ENCODE data around the gene EXOC6.

EXOC6 gene

DNA sequence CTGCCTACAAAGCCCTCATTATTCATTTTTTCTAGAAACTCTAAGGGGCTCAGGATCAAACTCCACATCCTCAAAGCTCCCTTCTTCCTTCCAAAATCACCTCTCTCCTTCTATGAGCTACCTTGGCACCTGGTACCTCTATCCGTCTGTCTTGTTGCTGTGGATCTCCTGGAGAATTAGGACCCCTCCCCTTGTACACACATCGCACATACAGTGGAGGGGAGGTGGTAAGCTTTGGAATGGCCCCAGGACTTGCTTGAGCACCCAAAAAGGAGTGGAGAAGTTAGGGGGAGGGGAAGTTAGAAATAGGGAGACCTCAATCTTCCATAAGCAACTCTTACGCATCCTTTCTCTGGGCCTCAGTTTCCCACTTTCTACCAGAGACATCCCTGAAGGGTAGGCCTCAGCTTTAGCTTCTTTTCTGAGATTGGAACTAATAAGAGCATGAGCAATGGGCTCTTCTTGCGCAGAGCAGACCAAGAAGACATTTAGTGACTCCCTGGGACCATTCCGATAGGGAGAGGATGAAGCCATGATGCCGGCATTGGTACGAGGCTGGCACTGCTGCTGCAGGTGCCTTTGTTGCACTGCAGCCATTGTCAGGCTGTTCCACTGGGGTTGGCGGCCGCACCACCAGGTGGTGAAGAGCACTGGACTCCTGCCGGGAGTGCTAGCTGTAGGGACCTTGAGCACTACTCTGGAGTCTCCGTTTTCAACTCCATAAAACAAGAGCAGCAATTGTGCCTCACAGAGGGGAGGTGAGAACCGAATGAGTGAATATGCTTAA, 216.7 kb downstream of the EXOC6 start:
- DNase-seq (ENCODE audit: low read depth in 3 of 3): no peak

DNA sequence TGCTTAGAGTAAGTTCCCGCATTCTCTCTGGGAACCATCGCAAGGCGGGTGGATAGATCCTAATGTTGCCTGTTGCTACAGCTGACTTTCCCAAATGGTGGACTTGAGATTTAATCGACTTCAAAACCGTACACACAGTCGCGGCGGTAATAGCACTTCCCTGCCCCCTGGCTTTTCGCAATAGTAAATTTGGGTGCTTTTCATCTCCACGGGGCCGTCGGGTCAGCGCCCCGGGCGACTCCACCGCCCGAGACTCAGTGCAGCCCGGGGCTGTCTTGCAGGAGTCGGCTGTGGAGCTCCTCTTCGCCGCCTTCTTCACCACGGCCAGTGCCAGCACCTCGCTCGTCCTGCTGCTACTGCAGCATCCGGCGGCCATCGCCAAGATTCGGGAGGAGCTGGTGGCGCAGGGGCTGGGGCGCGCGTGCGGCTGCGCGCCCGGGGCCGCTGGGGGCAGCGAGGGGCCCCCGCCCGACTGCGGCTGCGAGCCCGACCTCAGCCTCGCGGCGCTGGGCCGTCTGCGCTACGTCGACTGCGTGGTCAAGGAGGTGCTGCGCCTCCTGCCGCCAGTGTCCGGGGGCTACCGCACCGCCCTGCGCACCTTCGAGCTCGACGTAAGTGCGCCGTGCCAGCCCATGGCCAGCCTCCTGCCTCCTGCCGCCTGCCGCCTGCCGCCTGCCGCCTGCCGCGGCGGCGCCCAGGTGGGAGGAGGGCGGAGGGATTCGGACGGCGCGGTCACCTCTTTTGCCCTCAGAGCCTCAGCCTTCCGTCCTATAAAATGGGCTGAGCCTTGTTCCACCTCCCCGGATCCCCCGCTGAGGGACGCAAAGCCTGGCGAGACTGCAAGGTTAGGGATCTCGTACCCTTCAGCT, 217.6 kb downstream of the EXOC6 start:
- no peak for DNase-seq (ENCODE audit: low read depth in 3 of 3)

DNA sequence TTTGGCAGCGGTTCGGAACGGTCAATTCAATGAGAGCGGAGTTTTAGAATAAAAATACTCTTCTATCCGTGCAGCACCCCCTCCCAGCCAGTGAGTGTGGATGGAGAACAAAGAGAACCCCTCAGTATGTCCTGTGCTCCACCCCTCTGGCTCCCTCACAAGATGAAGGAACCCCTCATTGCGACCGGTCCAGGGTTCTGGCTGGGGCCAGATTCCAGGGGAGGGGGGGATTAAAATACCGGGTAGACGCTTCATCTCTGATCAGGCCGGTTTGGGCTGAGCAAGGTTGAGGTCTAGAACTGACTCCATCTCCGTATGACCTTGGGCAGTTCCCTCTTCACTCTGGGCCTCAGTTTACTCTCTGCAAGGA, 218.2 kb downstream of the EXOC6 start:
- DNase-seq (ENCODE audit: low read depth in 3 of 3): no peak

DNA sequence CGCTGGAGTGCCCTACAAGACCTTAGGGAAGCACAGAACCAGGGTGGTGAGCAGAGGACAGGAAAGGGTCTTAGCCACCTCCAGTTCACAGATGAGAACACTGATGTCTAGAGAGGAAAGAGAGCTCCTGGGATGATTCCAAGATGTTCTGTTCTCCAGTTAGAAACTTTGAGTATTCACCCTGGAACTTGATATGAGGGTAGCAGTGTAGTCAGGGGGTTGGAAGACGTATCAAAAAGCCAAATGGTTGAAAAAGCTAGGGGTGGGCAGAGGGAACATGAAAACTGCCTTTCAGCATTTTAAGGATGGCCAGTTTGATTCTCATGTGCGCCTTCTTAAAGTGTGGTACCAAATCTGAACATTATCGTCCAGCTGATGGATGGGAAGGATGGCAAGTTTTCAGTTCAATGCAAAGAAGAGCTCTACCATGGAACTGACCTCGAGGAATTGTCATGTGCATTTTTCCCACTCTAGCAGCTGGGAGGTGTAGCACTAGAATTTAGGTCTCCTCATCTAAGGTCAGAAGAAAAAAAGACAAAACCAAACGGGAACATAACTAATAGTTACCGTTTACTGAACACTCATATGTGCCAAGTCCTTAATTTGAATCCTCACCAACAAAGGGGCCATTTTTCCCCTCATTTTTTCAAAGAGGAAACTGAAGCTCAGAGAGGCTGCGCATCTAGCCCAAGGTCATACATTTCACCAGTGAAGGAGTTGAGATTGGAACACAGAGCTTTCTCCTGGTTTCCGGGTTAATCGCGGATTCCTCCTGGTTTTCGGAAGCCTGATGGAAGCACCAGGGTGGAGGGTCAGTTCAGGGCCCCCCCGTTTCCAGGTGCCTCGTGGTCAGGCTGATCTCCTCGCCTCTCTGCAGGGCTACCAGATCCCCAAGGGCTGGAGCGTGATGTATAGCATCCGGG, 219.4 kb downstream of the EXOC6 start:
- DNase-seq (ENCODE audit: low read depth in 3 of 3): no peak

DNA sequence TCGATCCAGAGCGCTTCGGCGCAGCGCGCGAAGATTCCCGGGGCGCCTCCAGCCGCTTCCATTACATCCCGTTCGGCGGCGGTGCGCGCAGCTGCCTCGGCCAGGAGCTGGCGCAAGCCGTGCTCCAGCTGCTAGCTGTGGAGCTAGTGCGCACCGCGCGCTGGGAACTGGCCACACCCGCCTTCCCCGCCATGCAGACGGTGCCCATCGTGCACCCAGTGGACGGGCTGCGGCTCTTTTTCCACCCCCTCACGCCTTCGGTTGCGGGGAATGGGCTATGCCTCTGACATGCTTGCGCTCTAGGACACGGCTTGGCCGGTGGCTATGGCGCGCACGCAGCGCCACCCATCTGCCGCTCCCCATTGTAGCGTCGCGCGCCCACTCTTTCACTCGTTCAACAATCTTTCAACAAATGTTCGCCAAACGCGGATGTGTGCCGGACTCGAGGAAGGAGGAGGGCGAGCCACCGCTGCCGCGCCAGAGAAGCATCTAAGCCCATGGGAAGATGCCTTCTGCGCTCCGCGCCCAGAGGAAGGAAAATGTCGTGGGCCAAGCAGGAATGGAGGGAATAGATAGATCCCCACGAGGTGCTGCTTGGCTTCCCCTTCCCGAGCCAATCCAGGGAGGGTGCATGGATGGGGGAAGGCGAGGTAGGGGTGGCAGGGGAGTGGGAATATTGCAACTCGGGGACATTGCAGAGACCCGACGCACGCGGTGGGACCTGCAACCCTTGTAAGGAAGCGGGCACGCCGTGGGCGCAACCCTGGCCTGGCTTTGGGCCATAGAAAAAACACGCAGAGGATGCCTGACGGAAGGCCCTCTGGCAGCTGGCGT, 220.3 kb downstream of the EXOC6 start:
- DNase-seq (ENCODE audit: low read depth in 3 of 3): no peak

DNA sequence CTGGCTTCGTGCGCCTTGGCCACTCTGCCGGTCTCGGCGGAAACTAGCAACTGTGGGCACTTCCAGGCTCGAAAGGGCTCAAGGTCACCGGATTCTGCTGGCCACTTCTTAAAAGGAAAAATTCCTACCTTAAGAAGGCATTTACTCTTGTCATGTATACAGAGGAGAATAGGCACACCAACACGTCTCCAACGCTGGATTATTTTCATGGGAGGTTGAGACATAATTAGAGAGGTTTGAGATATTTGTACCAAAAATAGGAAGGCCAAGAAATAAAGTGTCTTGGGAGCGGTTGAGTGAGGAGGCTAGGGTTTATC, 220.9 kb downstream of the EXOC6 start:
- DNase-seq (ENCODE audit: low read depth in 3 of 3): no peak

DNA sequence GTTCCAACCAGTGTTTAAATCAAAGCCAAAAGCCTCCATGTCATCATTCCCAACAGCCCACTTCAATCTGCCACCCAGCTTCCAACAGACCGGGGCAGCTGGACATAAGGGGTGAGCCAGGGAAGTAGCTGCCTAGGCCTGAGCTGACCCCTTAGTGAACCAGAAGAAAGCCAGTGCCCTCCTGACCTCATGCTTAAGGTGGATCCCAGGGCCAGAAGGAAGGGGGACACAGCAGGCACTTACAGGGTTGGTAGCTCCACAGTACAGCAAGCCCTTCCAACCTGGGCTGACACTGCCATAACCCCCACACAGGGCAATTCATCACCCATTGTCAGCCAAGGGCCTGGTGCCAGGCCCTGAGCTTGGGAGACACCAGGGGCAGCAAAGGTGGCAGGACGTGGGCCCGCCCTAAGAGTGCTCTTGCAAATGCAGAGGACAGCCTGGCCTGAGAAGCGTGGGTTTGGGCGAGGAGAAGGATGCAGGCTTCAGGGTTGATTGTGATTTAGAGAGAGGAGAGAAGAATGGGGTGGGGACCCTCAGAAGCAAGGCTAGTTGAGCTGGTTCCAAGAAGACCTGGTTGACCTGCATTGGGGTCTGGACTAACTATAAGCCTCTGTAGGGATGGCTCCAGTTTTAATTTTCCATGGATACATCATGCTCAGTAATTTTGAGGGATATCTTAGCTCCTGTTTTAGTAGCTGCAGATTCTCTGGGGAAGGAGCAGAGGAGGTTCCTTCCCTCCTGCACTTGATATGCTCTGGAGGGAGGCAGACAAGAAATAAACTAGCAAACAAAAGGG, 222.3 kb downstream of the EXOC6 start:
- DNase-seq (ENCODE audit: low read depth in 3 of 3): no peak

DNA sequence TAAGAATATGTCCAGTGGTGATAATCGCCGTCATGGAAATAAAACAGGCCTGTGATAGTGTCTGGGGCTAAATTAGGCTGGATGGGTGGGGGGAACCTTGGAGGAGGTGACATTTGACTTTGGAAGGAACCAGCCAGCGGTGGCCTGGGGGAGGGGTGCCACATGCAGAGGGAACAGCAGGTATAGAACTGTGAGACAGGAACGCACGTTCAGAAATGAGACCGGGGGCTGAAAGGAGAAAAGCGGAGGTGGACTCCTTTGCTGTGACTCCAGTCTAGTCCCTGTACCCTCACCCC, 222.8 kb downstream of the EXOC6 start:
- DNase-seq (ENCODE audit: low read depth in 3 of 3): no peak

DNA sequence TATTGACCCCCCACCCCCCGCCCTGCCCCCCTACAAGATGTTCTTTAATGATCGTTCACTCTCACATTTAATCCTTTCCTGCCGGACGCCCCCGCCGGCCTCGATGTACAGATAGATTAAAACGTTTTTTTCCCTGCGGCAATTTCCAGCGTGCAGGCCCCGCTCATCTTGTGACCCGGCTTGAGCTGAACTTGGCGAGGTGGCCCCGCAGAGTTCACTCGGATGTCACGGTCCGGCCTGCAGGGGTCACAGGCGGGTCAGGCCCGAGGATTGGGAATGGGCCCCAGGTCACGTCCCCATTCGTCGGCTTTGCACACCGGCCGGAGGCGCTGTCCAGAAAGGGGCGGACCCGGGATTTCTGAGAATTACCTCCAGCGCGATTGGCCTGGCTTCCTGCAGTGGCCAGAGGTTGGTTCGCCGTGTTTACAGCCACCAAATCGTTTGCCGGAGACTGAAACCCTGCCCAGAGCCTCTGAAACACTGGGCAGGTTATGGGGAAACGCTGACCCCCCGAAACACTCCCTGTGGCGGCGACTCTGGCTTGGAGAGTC, 223.4 kb downstream of the EXOC6 start:
- no peak for DNase-seq (ENCODE audit: low read depth in 3 of 3)

DNA sequence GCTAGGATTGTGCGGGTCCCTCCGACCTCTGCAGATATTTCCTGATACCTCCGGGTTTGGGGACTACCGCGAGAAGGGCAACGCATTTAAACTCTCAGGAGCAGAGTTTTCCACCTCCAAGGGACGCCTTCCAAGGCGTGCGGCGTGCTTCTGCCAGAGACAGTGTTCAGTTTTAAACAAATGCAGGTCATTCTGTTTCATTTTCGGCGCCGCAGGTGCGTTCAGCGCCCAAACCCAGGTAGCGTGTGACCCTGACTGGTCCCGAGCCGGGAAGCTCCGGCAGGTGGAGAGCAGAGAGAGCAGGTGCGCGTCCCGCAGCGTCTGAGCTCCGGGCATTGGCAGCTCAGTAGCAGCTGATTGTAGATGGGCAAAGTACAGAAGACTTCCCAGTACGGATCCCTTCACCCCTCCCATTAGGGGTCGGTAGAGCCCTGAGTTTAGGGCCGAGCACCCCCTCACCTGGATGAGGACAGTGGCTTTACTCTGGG, 223.9 kb downstream of the EXOC6 start:
- no peak for DNase-seq (ENCODE audit: low read depth in 3 of 3)

DNA sequence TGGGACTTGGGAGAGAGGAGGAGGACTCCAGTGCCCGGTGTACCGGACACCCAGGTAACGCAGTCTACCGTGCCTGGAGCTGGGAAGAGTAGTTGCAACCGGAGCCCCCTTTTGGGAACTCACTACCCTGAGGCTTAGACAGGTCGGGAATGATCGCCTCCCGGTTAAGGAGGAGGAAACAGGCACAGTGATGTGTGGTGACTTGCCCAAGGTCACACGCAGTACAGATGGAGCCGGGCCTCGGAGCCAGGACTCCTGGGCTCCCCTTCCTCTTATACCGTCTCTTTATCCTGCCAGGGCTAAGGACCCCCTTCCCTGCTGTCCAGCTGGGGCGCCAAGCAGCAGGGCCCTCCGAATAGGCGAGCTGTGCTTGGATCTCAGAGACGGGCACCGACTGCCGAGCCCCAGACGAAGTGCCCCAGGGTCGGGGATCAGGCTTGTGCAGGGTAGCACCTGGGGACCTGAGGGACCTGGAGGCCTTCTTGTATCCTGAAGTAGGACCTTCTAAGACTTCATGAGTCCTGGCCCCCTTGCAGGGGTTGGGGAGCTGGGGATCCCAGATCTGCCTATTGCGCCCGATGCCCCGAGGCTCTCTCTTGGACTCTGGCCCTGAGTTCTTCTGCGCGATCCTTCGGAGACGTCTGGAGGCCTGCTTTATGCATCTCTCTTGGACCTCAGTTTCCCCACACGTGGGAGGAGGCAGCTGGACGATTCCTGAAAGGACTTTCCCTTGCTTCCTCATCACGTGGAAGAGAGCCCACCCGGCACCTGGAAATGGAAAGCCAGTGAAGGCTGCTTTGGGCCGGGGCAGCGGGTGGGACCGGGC, 224.6 kb downstream of the EXOC6 start:
- no peak for DNase-seq (ENCODE audit: low read depth in 3 of 3)

DNA sequence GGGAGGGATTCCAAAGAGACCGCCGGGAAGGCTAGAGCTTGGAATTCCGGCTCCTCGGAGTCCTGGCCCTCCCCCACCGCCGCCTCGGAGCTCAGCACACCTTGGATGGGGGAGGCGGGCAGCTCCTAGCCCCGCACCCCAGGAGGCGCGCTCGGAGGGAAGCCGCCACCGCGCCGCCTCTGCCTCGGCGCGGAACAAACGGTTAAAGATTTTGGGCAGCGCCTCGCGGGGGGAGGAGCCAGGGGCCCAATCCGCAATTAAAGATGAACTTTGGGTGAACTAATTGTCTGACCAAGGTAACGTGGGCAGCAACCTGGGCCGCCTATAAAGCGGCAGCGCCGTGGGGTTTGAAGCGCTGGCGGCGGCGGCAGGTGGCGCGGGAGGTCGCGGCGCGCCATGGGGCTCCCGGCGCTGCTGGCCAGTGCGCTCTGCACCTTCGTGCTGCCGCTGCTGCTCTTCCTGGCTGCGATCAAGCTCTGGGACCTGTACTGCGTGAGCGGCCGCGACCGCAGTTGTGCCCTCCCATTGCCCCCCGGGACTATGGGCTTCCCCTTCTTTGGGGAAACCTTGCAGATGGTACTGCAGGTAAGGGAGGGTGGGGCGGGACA, 225.3 kb downstream of the EXOC6 start, which contains the start of gene CYP26A1:
TSS of gene CYP26A1 (plus strand) at position 355 of the 608 bp plus-strand sequence. CDS start at position 397, 42 bp downstream.
- no peak for DNase-seq (ENCODE audit: low read depth in 3 of 3)

DNA sequence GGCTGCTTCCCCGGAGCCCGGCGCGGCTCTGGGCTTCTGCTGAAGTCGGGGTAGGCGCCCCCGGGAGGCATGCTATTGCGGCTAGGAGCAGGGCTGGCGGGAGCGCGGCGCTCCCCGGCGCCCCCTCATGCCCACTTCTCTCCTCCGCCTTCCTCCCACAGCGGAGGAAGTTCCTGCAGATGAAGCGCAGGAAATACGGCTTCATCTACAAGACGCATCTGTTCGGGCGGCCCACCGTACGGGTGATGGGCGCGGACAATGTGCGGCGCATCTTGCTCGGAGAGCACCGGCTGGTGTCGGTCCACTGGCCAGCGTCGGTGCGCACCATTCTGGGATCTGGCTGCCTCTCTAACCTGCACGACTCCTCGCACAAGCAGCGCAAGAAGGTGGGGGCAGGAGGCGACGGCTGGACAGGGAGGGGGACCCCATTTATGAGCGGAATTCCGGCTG, 225.9 kb downstream of the EXOC6 start:
- no peak for DNase-seq (ENCODE audit: low read depth in 3 of 3)

DNA sequence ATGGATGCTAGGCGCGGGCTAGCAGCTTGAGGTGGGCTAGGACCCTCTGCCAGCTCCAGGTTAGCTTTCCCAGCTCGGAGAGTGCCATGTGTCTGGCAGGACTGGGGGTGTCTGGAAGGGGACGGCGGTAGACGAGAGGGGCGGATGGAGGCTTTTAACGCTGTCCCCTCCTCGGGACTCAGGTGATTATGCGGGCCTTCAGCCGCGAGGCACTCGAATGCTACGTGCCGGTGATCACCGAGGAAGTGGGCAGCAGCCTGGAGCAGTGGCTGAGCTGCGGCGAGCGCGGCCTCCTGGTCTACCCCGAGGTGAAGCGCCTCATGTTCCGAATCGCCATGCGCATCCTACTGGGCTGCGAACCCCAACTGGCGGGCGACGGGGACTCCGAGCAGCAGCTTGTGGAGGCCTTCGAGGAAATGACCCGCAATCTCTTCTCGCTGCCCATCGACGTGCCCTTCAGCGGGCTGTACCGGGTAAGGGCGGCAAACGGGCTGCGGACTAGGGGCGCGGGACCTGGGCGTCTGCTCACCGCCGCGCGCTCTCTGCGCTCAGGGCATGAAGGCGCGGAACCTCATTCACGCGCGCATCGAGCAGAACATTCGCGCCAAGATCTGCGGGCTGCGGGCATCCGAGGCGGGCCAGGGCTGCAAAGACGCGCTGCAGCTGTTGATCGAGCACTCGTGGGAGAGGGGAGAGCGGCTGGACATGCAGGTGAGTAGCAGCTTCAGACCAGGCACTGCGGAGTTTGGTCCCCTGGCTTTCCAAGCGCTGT, 226.5 kb downstream of the EXOC6 start:
- DNase-seq (ENCODE audit: low read depth in 3 of 3): no peak

DNA sequence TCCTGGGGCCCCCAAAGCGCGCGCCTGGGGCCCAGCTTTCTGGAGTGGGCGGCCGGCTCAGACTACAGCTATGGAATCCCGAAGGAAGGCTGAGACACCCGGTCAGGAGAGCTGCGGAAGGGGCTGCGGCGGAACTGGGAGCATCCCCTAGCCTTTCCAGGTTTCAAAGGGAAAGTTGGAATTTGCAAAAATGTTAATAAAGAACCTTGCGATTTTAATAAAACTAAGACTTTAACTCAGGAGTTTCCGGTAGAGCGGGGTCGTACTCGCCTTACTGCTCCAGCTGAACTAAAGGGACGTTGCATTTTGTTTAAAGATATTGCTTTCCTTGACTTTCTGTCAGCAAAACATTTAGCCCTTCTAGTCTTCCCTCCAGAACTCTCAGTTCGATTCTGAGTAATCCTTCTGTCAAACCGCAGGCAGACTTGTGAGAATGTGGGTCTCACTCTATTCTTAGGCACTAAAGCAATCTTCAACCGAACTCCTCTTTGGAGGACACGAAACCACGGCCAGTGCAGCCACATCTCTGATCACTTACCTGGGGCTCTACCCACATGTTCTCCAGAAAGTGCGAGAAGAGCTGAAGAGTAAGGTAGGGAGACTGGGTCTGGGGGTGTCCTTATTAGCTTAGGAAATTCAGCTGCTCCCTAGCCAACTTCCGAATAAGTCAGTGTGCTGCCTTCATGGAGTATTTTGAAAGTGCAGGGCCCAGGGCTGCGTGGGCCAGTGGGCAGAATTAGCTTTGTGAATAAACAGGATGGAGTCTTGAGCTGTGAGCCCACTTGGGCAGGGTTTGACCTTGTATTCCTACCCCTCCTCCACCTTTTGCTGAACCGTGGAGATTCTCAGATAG, 227.3 kb downstream of the EXOC6 start:
- no peak for DNase-seq (ENCODE audit: low read depth in 3 of 3)

DNA sequence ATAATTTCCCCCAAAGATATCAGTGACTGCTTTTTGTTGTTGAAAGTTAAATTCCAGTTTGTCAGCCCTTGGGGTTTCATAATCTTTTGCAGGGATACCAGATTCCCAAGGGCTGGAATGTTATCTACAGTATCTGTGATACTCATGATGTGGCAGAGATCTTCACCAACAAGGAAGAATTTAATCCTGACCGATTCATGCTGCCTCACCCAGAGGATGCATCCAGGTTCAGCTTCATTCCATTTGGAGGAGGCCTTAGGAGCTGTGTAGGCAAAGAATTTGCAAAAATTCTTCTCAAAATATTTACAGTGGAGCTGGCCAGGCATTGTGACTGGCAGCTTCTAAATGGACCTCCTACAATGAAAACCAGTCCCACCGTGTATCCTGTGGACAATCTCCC, 228.6 kb downstream of the EXOC6 start:
- no peak for DNase-seq (ENCODE audit: low read depth in 3 of 3)

DNA sequence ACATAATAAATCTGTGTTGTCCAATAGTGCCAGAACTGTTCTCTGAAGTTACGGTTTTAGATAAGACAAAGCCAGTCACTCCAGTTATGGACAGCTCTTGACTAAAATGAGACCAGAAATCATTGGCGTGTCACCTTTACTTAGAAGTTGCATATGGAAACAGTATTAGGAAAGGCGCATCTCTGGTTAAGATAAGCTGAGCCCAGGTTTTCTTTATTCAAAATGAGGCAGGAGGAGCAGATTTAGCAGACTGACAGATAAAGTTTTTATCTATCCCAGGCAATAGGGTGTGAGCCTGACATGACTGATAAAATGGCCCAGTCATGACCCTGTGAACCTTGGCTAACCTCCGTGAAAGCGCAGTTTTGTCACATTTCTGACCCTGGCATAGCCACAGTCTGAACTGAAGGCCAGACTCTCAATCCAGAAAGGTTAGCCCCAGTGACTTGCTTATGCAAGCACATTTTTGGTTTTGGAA, 229.6 kb downstream of the EXOC6 start:
- no peak for DNase-seq (ENCODE audit: low read depth in 3 of 3)
